Stimulated activated CD4-positive, alpha-beta T cell treated with anti-CD3 and anti-CD28 coated beads, TNF-alpha, amount 100 ng/mL, for 1 hour (primary cell): ENCODE measurements around the gene MYO1F.
A peak's percentile ranks its signal among the peaks of the same experiment; 100 is the strongest.
"Not testable (repeated sequence)": the region's sequence is repeated elsewhere in the genome, so short reads cannot be mapped to it uniquely, and the experiment has no call there.

ENCODE experiments used
- DNase-seq, 3 donors: peaks; one replicate each; pipeline ENCODE4 v3.0.0-alpha.2; 2020; ENCODE audit warnings: low read depth in 3 of 3, low spot score in 1 of 3

The MYO1F gene

DNA sequence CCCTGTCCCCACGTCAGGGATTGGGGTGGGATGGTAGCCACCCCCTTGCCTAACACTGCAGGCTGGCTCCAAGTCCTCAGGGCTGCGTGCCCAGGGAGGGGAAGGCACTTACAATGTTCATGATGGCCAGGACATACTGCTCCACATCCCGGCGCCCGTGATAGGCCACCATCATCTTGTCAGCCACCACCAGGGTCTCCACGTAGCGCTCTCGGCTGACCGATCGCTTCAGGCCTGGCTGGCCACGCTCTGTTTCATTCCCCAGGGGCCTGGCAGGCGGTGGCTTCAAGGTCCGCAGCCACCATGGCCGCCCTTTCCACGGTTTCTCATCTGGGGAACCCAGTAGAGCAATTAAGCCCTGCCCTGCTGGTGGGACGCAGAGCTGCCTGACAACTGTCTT, 23.6 kb upstream of the MYO1F start:
- no peak for DNase-seq

DNA sequence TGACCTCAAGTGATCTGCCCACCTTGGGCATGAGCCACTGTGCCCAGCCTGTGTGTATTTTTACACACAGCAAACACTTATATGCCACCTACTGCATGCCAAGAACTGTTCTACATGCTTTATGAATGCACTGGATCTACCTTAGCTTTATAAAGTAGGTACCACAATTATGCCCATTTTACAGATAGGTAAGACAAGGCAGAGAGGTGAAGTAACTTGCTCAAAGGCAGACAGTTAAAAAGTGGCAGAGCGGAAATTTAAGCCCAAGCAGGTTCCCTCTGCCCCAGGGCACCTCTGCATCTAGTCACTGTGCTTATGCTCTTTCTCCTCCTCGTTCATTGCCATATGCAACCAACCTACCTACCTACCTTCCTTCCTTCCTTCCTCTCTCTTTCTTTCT, 22.8 kb upstream of the MYO1F start:
- DNase-seq, result no peak

DNA sequence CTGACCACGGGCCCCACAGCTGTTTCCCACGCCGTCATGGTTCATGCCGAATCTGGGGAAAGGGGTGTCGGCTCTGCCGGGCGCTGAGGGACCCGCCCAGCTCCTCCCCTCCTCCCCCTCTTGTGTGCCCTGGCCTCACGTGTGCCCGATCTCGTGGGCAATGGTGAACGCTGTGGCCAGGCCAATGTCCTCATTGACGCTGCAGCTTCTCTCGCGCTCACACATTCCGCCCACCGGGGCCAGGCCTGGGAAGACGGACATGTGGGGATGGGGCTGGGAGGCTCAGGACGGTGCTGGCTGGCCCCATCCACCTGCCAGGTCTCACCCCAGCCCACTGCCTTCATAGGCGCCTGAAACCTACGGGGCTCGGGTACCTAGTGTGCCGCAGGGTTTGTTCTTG, 18.9 kb upstream of the MYO1F start:
- DNase-seq, result no peak

DNA sequence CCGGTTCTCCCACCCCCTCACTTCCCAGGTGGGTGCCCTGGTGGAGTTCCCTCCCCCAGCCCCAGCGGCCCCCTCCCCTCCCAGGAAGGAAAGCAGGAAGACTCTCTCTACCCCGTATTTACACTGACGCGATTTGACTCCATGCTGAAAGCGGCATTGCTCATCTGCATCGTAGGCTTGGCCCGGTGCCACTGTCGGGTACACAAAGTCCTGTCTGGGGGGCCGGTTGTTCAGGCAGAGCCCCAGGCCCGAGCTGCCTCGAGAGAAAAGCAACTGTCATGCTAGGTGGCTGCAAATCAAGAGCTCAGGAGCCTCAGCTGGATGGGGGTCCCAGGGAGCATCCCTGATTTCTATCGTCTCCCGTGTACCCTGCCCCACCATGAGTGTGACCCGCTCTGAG, 18.4 kb upstream of the MYO1F start:
- no peak for DNase-seq

DNA sequence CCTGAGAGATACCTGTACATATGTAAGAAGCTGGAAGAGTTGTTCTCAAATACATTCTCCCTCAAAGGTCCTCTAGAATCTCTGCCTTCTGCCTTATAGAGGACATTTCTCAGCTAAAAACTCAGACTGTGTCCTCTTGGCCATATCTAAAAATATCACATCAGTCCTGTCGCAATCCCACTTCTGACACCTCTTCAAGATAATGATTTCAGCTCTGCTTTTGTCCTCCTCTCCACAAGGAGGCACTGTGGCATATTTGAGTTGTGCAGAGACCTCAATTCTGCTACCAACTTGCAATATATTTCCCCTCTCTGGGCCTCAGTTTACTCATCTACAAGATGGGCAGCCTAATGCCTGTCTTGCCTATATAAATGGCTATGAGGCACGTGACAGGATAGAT, 16.7 kb upstream of the MYO1F start:
- no peak for DNase-seq

DNA sequence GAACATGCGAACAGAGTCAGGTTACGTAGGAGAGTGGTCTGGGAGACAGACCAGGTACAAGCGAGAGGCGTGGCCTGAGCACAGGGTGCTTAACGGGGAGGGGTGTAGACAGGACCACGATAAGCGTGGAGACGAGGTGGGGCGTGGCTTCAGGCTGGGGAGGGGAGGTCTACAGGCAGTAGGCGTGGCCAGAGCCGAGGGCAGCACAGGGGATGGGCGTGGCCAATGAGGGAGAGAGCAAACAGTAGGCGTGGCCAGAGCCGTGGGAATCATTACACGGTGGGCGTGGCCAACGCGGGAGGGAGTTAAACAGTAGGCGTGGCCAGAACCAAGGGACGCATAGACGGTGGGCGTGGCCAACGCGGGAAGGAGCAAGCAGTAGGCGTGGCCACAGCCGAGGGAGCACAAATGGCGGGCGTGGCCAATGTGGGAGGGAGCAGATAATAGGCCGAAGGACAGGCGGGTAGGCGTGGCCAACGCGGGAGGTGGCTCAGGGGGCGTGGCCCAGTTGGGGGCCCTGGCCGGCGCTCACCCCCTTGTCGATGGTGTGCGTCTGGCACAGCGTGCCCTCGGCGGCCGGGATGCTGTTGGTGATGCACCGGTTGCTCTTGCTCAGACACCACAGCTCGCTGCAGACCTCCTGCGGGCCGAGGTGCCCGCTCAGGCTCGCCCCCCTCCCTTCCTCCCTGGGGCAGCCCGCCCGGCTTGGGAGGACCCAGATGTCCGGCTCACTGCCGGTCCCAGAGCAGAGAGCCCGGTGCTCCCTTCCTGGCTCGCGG, 15.2 kb upstream of the MYO1F start:
- peak; percentile 89 to 92 (median 91) for DNase-seq

DNA sequence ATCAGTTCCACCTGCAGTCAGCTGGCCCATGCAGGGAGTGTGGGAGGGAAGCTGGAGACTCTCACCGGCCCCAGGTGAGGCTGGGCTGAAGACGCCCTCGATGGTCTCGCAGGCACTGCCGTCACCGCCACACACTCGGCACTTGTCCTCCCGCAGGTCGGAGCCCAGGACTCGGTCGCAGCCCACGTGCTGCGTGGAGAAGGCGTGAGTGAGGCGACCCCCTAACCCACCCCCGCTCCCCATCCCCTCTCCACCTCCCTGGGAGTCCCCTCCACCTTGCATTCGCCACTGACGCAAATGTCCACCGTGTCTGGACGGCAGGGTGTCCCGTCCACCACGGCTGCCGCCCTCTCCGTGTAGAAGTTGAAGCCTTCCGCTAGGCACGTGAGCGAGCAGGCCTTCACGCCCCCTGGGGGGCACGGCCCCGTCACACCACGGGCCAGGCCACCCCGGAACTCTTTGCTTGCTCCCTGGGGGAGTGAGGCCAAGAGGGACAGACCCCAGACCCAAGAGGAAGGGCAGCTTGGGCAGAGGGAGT, 12.0 kb upstream of the MYO1F start:
- no peak for DNase-seq

DNA sequence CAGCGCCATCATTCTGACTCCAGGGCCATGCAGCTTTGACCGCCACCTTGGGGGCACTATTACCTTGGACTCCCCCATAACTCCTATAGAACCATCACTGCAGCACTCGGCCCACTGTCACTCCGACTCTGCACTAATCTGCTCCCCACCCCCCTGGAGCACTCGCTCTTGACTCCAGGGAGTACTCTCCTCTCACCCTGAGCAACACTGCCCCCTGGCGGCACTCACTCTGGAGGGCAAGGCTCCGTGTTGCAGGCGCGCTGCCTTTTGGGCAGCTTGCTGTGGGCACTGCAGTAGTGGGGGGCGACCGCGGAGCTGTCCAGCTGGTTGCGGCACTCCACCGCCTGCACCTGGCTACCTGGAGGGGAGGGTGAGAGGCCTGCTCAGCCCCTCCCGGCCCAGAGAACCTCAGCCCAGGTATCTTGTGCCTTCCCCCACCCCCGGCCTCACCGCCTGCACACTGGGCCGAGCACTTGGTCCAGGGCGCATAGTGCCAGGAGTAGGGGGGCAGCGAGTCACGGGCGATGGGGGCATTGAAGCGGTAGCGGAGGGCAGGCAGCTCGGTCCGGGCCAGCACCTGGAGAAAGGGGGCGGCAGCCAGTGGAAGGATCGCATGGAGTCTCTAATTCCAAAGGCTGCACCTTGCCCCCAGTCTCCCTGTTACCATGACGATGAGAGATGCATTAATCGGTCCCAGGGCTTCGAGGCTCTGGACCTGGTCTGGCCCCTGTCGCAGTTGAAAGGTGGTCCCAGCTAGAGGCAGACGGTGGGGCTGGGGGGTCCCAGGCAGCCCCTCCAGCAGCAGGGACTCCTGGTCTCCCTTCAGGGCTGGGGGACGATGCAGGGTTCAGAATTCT, 8.9 kb upstream of the MYO1F start:
- no peak for DNase-seq

DNA sequence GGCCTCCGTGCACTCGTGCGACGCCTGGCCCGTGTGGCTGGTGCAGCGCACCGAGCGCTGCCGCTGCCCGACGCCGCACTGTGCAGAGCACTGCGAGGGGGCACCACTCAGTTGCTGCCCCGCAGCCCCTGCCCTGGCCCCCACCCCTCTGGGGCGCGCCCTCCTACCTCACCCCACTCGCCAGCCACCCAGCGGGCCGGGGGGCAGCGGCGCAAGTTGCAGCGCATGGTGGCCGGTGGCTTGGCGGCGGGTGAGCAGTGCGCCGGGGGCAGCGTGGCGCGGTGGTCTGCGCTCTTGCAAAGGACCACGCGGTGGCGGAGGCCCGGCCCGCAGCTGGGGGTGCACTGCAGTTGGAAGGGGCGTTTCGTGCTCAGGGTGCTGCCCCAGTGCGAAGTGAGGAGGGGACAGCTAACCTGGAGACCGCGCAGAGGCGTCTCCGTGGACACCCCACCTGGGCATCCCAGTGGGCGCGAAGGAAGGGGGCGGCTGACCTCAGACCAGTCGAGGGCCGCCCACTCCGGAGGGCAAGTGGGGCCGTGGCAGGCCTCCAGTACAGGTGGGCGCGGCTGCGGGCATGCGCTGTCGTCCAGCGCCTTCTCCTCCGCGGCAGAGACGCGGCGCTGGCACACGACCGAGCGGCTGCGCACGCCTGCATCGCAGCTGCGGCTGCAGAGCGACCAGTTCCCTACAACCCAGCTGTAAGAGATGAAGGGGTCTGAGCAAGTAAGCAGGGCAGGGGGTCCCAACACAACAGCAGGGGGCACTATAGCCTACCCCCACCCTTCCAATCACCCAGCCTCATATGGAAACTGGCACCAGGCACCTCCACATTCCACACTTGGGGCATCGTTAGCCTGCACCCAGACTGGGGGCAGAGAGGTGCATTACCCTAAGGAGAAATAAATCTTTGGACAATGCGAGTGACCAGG, 8.0 kb upstream of the MYO1F start:
- no peak for DNase-seq

DNA sequence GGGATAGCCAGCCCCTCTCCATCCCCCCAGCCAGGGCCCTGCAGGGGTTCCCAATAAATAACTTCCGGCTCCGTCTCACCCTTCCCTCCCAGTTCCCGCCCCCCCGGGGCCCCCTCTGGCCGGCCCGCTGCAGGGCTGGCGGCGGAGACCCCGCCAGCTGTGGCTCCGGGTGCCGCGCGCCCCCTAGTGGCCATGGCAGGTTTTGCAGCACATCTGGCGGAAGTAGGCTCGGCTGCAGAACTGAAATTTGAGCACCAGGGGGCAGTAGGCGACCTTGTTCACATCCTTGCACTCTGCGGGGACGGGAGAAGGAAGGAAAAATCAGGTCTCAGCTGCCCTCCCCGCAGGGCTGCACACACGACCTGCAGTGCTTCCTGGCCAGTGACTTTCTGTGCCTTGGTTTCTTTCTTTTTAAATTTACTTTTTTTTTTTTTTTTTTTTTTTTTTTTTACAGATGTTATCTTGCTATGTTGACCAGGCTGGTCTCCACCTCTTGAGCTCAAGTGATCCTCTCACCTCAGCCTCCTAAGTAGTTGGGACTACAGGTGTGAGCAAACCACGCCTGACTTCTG, 3.6 kb upstream of the MYO1F start:
- DNase-seq, result peak; percentile 62 to 78 (median 76)

DNA sequence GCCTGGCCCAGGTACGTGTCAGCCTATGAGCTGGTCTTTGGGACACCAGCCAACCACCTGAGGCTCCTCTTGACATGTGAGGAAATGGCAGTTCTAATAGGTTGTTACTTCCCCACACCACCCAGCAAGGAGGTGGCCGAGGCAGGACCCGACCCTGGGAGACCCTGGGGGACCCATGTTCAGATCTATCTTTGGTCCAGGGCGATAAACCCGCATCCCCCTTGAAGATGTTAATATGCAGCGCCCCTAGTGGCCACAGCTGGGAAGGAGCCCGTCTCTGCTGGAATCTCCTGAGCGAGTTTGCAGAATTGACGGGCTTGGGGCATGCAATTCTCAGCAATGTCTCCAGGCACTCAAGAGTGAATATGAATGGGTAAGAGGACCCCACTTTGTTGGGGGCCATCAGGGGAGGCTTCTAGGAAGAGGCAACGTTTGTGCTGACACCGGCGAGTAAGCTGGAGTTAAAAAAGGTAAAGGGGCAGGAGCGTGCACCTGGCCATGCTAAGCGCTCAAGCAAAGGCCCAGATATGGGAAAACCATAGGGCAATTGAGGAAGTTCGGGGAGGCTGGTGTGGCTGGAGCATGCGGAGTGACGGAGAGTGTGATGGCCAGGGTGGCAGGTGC, 1.5 kb upstream of the MYO1F start:
- peak; percentile 52 to 76 (median 66) for DNase-seq

DNA sequence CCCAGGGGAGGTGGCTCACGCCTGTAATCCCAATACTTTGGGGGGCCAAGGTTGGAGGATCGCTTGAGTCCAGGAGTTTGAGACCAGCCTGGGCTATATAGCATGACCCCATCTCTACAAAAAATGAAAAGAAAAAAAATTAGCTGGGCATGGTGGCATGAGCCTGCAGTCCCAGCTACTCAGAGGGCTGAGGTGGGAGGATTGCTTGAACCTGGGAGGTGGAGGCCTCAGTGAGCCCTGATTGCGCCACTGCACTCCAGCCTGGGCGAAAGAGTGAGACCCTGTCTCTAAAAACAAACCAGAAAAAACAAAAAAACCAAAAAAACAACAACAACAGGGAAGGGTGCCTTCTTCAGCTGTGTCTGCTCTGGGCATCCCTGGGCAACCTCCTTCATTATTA, 499 bp upstream of the MYO1F start:
- DNase-seq, result no peak

DNA sequence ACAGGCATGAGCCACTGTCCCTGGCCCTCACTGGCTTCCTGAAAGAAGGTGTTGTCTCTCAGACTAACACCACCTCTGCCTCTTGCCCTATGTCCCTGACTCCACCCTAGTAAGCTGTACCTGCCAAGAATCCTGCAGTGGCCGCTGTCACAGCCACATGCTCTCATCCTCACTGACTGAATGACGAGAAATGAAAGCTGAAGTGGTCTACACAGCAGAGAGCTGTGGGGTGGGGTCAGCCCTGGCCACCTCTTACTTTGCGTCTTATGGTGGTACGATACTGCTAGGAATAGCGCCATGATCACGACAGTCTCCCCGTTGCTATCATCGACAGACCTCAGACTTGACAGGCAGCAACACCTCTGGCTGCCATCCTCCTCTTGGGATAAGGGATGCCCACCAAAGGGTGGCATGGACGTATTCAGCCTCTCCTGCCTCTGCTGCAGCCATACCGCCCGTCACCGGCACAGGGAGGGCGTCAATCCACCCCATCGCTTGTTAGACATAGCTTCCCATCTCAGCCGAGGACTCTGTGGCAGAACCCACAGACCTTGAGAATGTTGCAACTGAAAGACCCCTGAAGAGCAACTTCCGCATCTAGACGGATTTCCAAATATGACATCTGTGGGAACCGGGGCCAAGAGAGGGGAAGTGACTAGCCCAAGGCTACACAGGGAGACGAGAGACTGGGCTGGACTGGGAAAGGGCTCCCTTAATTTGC, 809 bp downstream of the MYO1F start:
- DNase-seq, result no peak

DNA sequence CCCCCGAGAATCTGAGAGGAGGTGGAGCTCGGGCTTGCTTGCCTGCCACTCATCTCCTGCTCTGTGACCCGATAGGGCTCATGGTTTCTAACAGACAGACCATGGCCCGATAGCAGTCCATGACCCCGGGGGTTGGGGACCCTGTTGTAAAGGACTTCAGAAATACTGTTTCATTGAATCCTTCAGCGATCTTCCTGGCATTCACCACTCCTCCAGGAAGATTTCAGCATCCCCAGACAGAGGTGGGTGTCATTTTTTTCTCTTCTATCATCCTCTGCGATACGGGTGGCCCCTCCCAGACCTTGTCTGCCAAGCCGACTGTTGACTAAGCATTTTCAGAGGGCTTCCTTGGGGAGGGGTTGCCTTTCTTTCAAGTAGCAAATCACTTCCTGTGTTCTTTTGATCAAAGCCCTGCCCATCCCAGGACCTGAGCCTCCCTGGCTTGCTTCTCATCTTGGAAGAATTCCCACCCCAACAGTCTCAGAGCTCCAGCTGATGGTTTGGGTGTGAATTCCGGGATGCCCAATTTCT, 1.7 kb downstream of the MYO1F start:
- peak in 2 of 3 donors; percentile 25 to 34 for DNase-seq

DNA sequence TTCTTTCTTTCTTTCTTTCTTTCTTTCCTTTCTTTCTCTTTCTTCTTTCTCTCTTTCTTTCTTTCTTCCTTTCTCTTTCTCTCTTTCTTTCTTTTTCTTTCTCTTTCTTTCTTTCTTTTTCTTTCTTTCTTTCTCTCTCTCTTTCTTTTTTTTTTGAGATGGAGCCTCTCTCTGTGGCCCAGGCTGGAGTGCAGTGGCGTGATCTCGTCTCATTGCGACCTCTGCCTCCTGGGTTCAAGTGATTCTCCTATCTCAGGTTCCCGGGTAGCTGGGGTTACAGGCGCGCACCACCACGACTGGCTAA, 2.7 kb downstream of the MYO1F start:
- DNase-seq, result not testable (repeated sequence)

DNA sequence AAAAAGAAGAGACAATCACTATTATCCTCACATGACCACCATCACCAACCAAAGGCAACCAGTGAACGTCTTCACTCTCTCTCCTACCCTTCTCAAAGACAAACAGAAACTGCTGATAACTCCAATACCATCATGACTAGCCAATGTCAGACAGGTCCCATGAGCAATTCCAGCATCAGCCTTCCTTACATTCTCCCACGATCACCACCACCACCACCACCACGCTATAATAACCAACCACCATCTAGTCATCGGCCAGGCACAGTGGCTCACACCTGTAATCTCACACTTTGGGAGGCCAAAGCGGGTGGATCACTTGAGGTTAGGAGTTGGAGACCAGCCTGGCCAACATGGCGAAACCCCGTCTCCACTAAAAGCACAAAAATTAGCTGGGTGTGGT, 3.9 kb downstream of the MYO1F start:
- DNase-seq, result no peak

DNA sequence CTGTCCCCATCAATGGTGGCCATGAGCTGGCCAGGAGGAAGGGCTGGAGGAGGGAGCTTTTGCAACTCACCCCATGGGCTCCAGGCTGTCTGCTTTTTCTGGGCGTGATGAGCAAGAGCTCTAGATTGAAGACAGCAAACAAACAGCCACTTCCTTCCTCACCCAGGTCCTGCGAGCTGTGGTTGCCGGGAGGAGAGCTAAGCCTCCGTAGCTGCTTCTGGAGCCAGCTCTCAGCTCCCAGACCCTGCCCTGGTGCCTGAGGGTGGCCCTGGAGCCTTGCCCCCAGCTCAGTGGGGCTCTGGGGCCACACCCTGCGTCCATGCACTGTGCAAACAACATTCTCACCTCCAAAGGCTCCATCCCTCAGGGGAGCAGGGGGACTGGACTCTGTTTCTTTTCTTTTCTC, 6.2 kb downstream of the MYO1F start:
- DNase-seq, result peak in 1 of 3 donors; percentile 25

DNA sequence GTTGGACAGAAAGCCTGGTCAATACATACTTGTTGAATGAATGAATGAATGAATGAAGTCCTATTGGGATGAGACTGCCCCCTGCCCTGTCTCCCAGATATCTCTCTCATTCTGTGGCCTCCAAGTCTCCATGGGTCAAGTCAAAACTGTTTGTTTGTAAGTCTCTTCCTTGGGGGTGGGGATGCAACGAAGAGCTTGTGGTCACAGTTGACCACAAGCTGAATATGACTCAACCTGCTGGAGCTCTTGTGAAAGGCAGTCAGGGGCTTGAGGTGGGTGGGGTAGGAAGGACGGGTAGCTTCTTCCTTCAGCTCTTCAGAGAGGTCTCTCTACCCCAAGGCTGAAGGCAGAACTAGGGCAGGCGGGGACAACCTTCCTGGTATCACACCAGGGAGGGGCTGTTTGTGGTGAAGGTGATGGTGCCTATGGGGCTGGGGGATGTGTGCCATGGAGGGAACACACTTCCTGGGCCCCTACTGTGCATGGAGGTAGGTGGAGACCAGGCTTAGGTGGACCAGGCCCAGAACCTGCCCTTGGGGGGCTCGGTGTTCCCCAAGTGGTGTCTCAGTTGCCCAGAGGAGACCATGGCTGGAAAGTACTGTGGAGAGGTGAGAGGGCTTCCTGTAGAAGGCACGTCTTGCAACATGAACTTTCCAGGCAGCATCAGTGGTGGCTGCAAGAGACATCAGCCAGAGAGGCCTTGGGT, 8.0 kb downstream of the MYO1F start:
- DNase-seq, result peak in 1 of 3 donors; percentile 39
